Neuronal stem cell (in vitro differentiated cells): Measurements from ENCODE around the gene GNA14.

Experiments
- DNase-seq: peaks from one replicate; pipeline ENCODE4 v3.0.0-alpha.2; 2013; ENCODE audit warnings: low spot score
- H2AFZ ChIP-seq: one replicate; pipeline ENCODE4 v1.6.1; 2013; ENCODE audit warnings: mild to moderate bottlenecking, low read length, inconsistent platforms
- H2AK5ac ChIP-seq: 2 replicates; pipeline ENCODE4 v1.6.1; 2013; ENCODE audit warnings: low read depth, mild to moderate bottlenecking, inconsistent platforms, low read length, moderate library complexity, mixed read lengths
- H2BK120ac ChIP-seq: 2 replicates; pipeline ENCODE4 v1.6.1; 2013; ENCODE audit warnings: low read depth, mild to moderate bottlenecking, inconsistent platforms, low read length, moderate library complexity, mixed read lengths
- H2BK12ac ChIP-seq: one replicate; pipeline ENCODE4 v1.6.1; 2013; ENCODE audit warnings: low read length, inconsistent platforms
- H2BK15ac ChIP-seq: 2 replicates; pipeline ENCODE4 v1.6.1; 2013; ENCODE audit warnings: mild to moderate bottlenecking, low read length, inconsistent platforms, mixed read lengths
- H2BK5ac ChIP-seq: one replicate; pipeline ENCODE4 v1.6.1; 2013; ENCODE audit warnings: inconsistent platforms, mild to moderate bottlenecking, low read length, moderate library complexity
- H3K14ac ChIP-seq: one replicate; pipeline ENCODE4 v1.6.1; 2013; ENCODE audit warnings: low read length, inconsistent platforms
- H3K18ac ChIP-seq: 2 replicates; pipeline ENCODE4 v1.6.1; 2013; ENCODE audit warnings: low read length, inconsistent platforms
- H3K23ac ChIP-seq: 2 replicates; pipeline ENCODE4 v1.6.1; 2013; ENCODE audit warnings: low read depth, mild to moderate bottlenecking, mixed read lengths, low read length, inconsistent platforms; ENCODE audit not compliant: poor library complexity
- H3K27ac ChIP-seq: replicated peaks from 3 replicates; pipeline ENCODE4 v1.5.1; 2013; ENCODE audit warnings: low read length, inconsistent platforms
- H3K27me3 ChIP-seq, 3 experiments: 2 replicates each; pipeline ENCODE4 v1.6.1; 2013; ENCODE audit warnings: low read length in 3 of 3, mild to moderate bottlenecking in 2 of 3, inconsistent platforms in 1 of 3, low read depth in 1 of 3, mixed read lengths in 1 of 3, moderate library complexity in 1 of 3; ENCODE audit not compliant: control insufficient read depth in 3 of 3, insufficient read depth in 3 of 3
- H3K36me3 ChIP-seq, 2 donors: replicated peaks in 1 of 2; 2 replicates each; pipeline ENCODE4 v1.6.1; 2013; ENCODE audit warnings: low read length in 2 of 2; ENCODE audit not compliant: control insufficient read depth in 2 of 2, insufficient read depth in 2 of 2
- H3K4ac ChIP-seq: 2 replicates; pipeline ENCODE4 v1.6.1; 2013; ENCODE audit warnings: inconsistent platforms, mild to moderate bottlenecking, low read length, moderate library complexity
- H3K4me1 ChIP-seq, 2 donors: 1 replicate in 1 of 2; 2 replicates in 1 of 2; pipeline ENCODE4 v1.6.1; 2013; ENCODE audit warnings: low read length in 2 of 2, low read depth in 1 of 2; ENCODE audit not compliant: control insufficient read depth in 2 of 2, insufficient read depth in 1 of 2
- H3K4me2 ChIP-seq: one replicate; pipeline ENCODE4 v1.6.1; 2013; ENCODE audit warnings: mild to moderate bottlenecking, low read length, inconsistent platforms; ENCODE audit not compliant: insufficient read depth, poor library complexity, severe bottlenecking
- H3K4me3 ChIP-seq, 2 donors: 2 replicates each; pipeline ENCODE4 v1.5.1; 2013; ENCODE audit warnings: low read length in 2 of 2, mild to moderate bottlenecking in 2 of 2, inconsistent platforms in 1 of 2, moderate library complexity in 1 of 2
- H3K79me1 ChIP-seq: one replicate; pipeline ENCODE4 v1.6.1; 2013; ENCODE audit warnings: low read depth, mild to moderate bottlenecking, inconsistent platforms, low read length, moderate library complexity
- H3K9ac ChIP-seq: one replicate; pipeline ENCODE4 v1.6.1; 2013; ENCODE audit warnings: mild to moderate bottlenecking, low read depth, low read length, inconsistent platforms; ENCODE audit not compliant: poor library complexity
- H3K9me3 ChIP-seq, 2 donors: replicated peaks in 1 of 2; 2 replicates each; pipeline versions ENCODE3 to v1.6.1; 2013; ENCODE audit warnings: low read length in 2 of 2, mild to moderate bottlenecking in 2 of 2, inconsistent platforms in 1 of 2, low read depth in 1 of 2, mixed read lengths in 1 of 2, moderate library complexity in 1 of 2; ENCODE audit not compliant: control insufficient read depth in 2 of 2, insufficient read depth in 1 of 2
- H4K8ac ChIP-seq: one replicate; pipeline ENCODE4 v1.6.1; 2013; ENCODE audit warnings: low read depth, mild to moderate bottlenecking, inconsistent platforms, low read length, moderate library complexity
- H4K91ac ChIP-seq: one replicate; pipeline ENCODE4 v1.6.1; 2013; ENCODE audit warnings: low read length, low read depth, mild to moderate bottlenecking, inconsistent platforms; ENCODE audit not compliant: poor library complexity
- WGBS, 2 donors: extraction: QIAGEN DNeasy Blood & Tissue Kit; methylation state at CpG; one replicate each; pipeline ENCODE4 v1.1.7; 2013; ENCODE audit warnings: missing lambda C conversion rate in 2 of 2, mixed read lengths in 1 of 2; ENCODE audit not compliant: insufficient read length in 2 of 2, insufficient replicate concordance in 1 of 2; ENCODE audit errors: extremely low coverage in 2 of 2; 5-methylcytosine and 5-hydroxymethylcytosine counted together

GNA14 gene

DNA sequence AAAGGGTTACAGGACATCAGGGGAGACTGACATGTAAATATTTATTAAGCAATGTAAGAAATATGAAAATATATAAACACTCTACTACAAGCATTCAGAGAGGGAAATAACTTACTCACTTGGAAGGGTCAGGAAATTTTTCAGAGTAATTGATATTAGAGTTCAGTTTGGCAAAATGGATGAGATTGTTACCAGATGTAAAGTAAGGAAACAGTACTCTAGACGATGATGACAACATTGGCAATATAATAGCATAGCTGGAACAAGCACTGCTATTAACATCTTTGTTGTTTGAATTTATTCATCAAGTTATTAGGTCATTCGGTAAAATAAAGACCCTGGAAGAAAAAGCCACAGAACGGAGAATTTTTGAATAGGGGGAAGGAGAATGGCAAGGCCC lies 49.1 kb downstream of the GNA14 start:
- no peak overlapping the region for H3K18ac ChIP-seq
- no peak overlapping the region for H3K9ac ChIP-seq
- WGBS, 2 donors, result no CpG with 5 or more reads among the region's 3 CpGs
- H2BK12ac ChIP-seq, result no peak overlapping the region
- H3K9me3 ChIP-seq, result no peaks in the 10 kb centered on the region
- H3K14ac ChIP-seq, result no peak overlapping the region
- no peaks in the 10 kb centered on the region for H3K4me1 ChIP-seq
- H3K36me3 ChIP-seq, result no peaks in the 10 kb centered on the region
- H3K27ac ChIP-seq, result no peak overlapping the region
- no peak overlapping the region for H2AK5ac ChIP-seq
- no peak overlapping the region for H3K4me2 ChIP-seq
- H2AFZ ChIP-seq, result no peak overlapping the region
- H3K4me3 ChIP-seq, result no peak overlapping the region
- H4K91ac ChIP-seq, result no peak overlapping the region
- H2BK120ac ChIP-seq, result no peak overlapping the region
- no peaks in the 10 kb centered on the region for H3K79me1 ChIP-seq
- H3K4ac ChIP-seq, result no peak overlapping the region
- no peak for DNase-seq
- no peak overlapping the region for H2BK15ac ChIP-seq
- H4K8ac ChIP-seq, result no peak overlapping the region
- H3K27me3 ChIP-seq, result no peaks in the 10 kb centered on the region
- H2BK5ac ChIP-seq, result no peak overlapping the region
- no peak overlapping the region for H3K23ac ChIP-seq

DNA sequence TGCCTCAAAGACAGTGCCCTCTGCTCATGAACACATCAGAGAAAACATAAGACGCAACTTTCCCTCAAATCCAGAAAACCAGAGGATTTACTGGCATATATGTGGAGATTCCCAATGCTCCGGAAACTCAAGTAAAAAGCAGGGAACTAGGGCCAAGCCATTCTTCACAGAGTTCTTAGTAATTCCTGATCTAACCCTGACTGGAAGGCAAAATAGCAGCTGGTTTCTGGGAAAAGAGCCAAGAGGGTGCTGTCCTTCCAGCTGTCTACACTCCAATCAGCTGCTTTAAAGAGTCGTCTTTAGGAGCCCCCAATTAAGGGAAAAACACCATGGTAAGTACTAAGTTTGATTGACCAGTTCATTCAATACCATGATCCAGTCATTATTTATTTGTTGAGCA lies 49.6 kb downstream of the GNA14 start:
- H3K18ac ChIP-seq, result no peak overlapping the region
- H3K27me3 ChIP-seq, result no peaks in the 10 kb centered on the region
- no peak overlapping the region for H3K9ac ChIP-seq
- no peak overlapping the region for H4K8ac ChIP-seq
- H2BK5ac ChIP-seq, result no peak overlapping the region
- no peak overlapping the region for H2BK120ac ChIP-seq
- no peak overlapping the region for H2AK5ac ChIP-seq
- no peak overlapping the region for H3K27ac ChIP-seq
- no peaks in the 10 kb centered on the region for H3K9me3 ChIP-seq
- no peak overlapping the region for H2BK15ac ChIP-seq
- H3K23ac ChIP-seq, result no peak overlapping the region
- H3K79me1 ChIP-seq, result no peaks in the 10 kb centered on the region
- no CpG with 5 or more reads among the region's 3 CpGs for WGBS, 2 donors
- no peak overlapping the region for H2BK12ac ChIP-seq
- H3K4me1 ChIP-seq, result no peaks in the 10 kb centered on the region
- H2AFZ ChIP-seq, result no peak overlapping the region
- no peak overlapping the region for H3K4ac ChIP-seq
- H3K14ac ChIP-seq, result no peak overlapping the region
- no peaks in the 10 kb centered on the region for H3K36me3 ChIP-seq
- H3K4me3 ChIP-seq, result no peak overlapping the region
- H3K4me2 ChIP-seq, result no peak overlapping the region
- DNase-seq, result no peak
- H4K91ac ChIP-seq, result no peak overlapping the region

DNA sequence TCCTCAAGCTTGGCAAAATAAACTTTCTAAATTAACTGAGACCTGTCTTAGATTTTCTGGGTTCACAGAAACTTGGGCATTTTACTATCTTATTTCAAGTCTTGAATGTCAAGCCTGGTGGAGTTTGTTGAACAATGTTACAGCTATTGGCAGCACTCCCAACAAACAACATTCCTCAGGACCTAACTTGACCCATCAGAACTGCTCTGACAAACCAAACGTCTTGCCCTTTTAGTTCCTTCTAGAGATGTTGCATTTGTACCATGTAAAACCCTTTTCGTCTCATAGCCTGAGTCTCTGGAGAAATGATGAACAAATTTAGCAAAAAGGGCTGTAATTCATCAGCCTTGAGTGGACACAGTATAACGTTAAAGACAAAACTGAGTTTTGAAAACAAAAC lies 51.1 kb downstream of the GNA14 start:
- Histone ChIP-seq H3K18ac (no peak overlapping the region), H2BK5ac (no peak overlapping the region), H3K4me1 (no peaks in the 10 kb centered on the region), H2AFZ (no peak overlapping the region), H3K27ac (no peak overlapping the region), H3K4me2 (no peak overlapping the region), H3K14ac (no peak overlapping the region), H3K4me3 (no peak overlapping the region), H4K91ac (no peak overlapping the region), H2BK120ac (no peak overlapping the region), H2AK5ac (no peak overlapping the region), H2BK12ac (no peak overlapping the region), H3K23ac (no peak overlapping the region), H3K79me1 (no peaks in the 10 kb centered on the region), H3K4ac (no peak overlapping the region), H3K27me3 (no peaks in the 10 kb centered on the region), H3K9ac (no peak overlapping the region), H3K36me3 (no peaks in the 10 kb centered on the region), H3K9me3 (no peaks in the 10 kb centered on the region), H2BK15ac (no peak overlapping the region), H4K8ac (no peak overlapping the region)
- WGBS, 2 donors, result no CpG with 5 or more reads among the region's 3 CpGs
- DNase-seq, result no peak

DNA sequence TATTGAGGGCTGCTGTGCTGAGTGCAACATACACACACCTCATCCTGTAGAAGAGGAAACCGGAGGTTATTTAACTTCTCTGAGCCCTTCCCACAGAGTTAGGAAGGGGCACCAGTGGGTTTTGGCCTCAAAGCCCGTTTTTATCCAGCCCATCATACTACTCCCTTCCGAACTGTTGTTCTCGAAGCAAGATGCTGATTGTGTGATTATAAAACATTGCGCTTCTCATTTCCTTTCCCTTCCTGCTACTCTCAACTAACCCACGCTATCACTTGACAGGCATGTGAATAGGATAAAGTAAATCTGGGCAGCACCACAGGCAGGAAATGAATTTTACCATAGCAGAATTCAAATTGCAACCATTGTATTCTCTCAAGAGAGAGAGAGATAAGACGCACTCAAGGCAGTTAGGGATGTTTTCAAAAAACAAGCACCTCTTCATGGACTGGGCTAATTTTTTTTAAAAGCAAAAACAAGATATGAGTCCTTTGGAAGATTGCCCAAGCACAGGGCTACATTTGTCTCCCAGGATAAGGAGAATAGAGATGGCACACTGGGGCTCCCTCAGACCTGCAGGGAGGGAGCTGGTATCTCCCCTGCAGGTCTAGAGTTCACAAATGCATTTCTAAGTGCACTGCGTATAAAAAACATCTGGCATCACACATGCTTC lies 52.6 kb downstream of the GNA14 start:
- Histone ChIP-seq H2AFZ (no peak overlapping the region), H3K9me3 (no peaks in the 10 kb centered on the region)
- DNase-seq, result no peak

More for the DNA sequence above, 52.6 kb downstream of the GNA14 start:
- H3K14ac ChIP-seq, result no peak overlapping the region
- H2BK15ac ChIP-seq, result no peak overlapping the region
- no peaks in the 10 kb centered on the region for H3K27me3 ChIP-seq
- no peak overlapping the region for H2BK12ac ChIP-seq
- no peaks in the 10 kb centered on the region for H3K36me3 ChIP-seq
- no peak overlapping the region for H3K4ac ChIP-seq
- no peak overlapping the region for H3K27ac ChIP-seq
- no peak overlapping the region for H3K9ac ChIP-seq
- H3K4me1 ChIP-seq, result no peaks in the 10 kb centered on the region
- H4K8ac ChIP-seq, result no peak overlapping the region
- no peak overlapping the region for H3K4me3 ChIP-seq
- WGBS, 2 donors, result no CpG with 5 or more reads among the region's 8 CpGs
- no peak overlapping the region for H4K91ac ChIP-seq
- H2AK5ac ChIP-seq, result no peak overlapping the region
- H3K23ac ChIP-seq, result no peak overlapping the region
- no peak overlapping the region for H2BK120ac ChIP-seq
- no peak overlapping the region for H3K18ac ChIP-seq
- H3K79me1 ChIP-seq, result no peaks in the 10 kb centered on the region
- no peak overlapping the region for H3K4me2 ChIP-seq
- H2BK5ac ChIP-seq, result no peak overlapping the region
